IMR-90 (cell line): ENCODE data around the gene IL31RA. TPM values are rescaled to one million over a fixed set of nuclear protein-coding genes. Genes with fewer than 3 reads are reported as not detected.

ENCODE experiments used
- ATAC-seq: fragments of 200-7000 bp; cut with Tn5 transposase; 2 replicates; pipeline ENCODE4 v1.9.1; 2020; ENCODE audit warnings: low read depth, mild to moderate bottlenecking, moderate library complexity
- BruUV-seq: library from RNA; stranded (reverse); fragments of 400-500 nt; replicated peaks from 2 replicates; lab custom pipeline; 2021; lab: Mats Ljungman, UMichigan
- CTCF ChIA-PET: fragments of 300-600 bp; formaldehyde crosslinking; extraction: SDS; loops from one replicate; lab custom pipeline; 2021; ENCODE audit warnings: antibody characterized with exemption; lab: Yijun Ruan, JAX
- POLR2A ChIA-PET: fragments of 300-600 bp; sonication (Branson Sonifier 250); formaldehyde crosslinking; loops from one replicate; lab custom pipeline; 2022; ENCODE audit warnings: antibody characterized with exemption; ENCODE audit not compliant: unreplicated experiment; lab: Charles Lee
- DNase-seq: peaks from one replicate; pipeline ENCODE4 v3.0.0; 2013
- H2AFZ ChIP-seq: replicated peaks from 2 replicates; pipeline ENCODE3; 2013; ENCODE audit warnings: low read length, mild to moderate bottlenecking; ENCODE audit not compliant: poor library complexity
- H2AK5ac ChIP-seq: 2 replicates; pipeline ENCODE4 v1.6.1; 2013; ENCODE audit warnings: low read depth, low read length, inconsistent platforms
- H2AK9ac ChIP-seq: replicated peaks from 2 replicates; pipeline ENCODE3; 2013; ENCODE audit warnings: mild to moderate bottlenecking, low read depth, low read length, moderate library complexity; ENCODE audit not compliant: poor library complexity
- H2BK120ac ChIP-seq: 2 replicates; pipeline ENCODE4 v1.6.1; 2013; ENCODE audit warnings: low read depth, low read length, inconsistent platforms
- H2BK15ac ChIP-seq: 3 replicates; pipeline ENCODE4 v1.6.1; 2013; ENCODE audit warnings: low read depth, low read length, inconsistent platforms
- H2BK20ac ChIP-seq: 2 replicates; pipeline ENCODE4 v1.6.1; 2013; ENCODE audit warnings: low read depth, mild to moderate bottlenecking, inconsistent platforms, low read length, moderate library complexity
- H2BK5ac ChIP-seq: 2 replicates; pipeline ENCODE4 v1.6.1; 2013; ENCODE audit warnings: mild to moderate bottlenecking, low read depth, low read length, inconsistent platforms; ENCODE audit not compliant: poor library complexity, severe bottlenecking
- H3K14ac ChIP-seq: replicated peaks from 2 replicates; pipeline ENCODE4 v1.6.1; 2013; ENCODE audit warnings: low read depth, low read length, inconsistent platforms
- H3K18ac ChIP-seq: 2 replicates; pipeline ENCODE4 v1.6.1; 2013; ENCODE audit warnings: low read depth, low read length, control low read depth
- H3K23ac ChIP-seq: 2 replicates; pipeline ENCODE4 v1.6.1; 2013; ENCODE audit warnings: low read depth, low read length, inconsistent platforms
- H3K27ac ChIP-seq: 2 replicates; pipeline ENCODE4 v1.5.1; 2013; ENCODE audit warnings: mild to moderate bottlenecking, control low read depth, low read length; ENCODE audit not compliant: insufficient read depth
- H3K27me3 ChIP-seq: 2 replicates; pipeline ENCODE4 v1.6.1; 2013; ENCODE audit warnings: low read length; ENCODE audit not compliant: control insufficient read depth, insufficient read depth
- H3K36me3 ChIP-seq: 2 replicates; pipeline ENCODE4 v1.6.1; 2013; ENCODE audit warnings: low read length, mixed read lengths; ENCODE audit not compliant: control insufficient read depth, insufficient read depth
- H3K4ac ChIP-seq: 2 replicates; pipeline ENCODE4 v1.6.1; 2013; ENCODE audit warnings: low read depth, low read length, inconsistent platforms
- H3K4me1 ChIP-seq: 2 replicates; pipeline ENCODE4 v1.6.1; 2013; ENCODE audit warnings: low read length, mixed read lengths; ENCODE audit not compliant: control insufficient read depth, insufficient read depth
- H3K4me2 ChIP-seq: 2 replicates; pipeline ENCODE4 v1.6.1; 2013; ENCODE audit warnings: low read depth, mild to moderate bottlenecking, control low read depth, low read length, moderate library complexity
- H3K4me3 ChIP-seq: 2 replicates; pipeline ENCODE4 v1.5.1; 2013; ENCODE audit warnings: low read depth, mild to moderate bottlenecking, control low read depth, low read length, moderate library complexity; ENCODE audit not compliant: insufficient read depth
- H3K56ac ChIP-seq: 2 replicates; pipeline ENCODE4 v1.6.1; 2013; ENCODE audit warnings: low read length, inconsistent platforms; ENCODE audit not compliant: insufficient read depth; ENCODE audit errors: extremely low read depth
- H3K79me1 ChIP-seq, 2 experiments: 2 replicates each; pipeline ENCODE4 v1.6.1; 2013; ENCODE audit warnings: low read length in 2 of 2, inconsistent platforms in 1 of 2, low read depth in 1 of 2
- H3K9ac ChIP-seq: 2 replicates; pipeline ENCODE4 v1.6.1; 2013; ENCODE audit warnings: low read depth, low read length, control low read depth
- H3K9me1 ChIP-seq: 2 replicates; pipeline ENCODE4 v1.6.1; 2013; ENCODE audit warnings: low read length, inconsistent platforms; ENCODE audit not compliant: insufficient read depth
- H3K9me3 ChIP-seq: 2 replicates; pipeline ENCODE4 v1.6.1; 2013; ENCODE audit warnings: low read length; ENCODE audit not compliant: control insufficient read depth, insufficient read depth
- H4K20me1 ChIP-seq: 2 replicates; pipeline ENCODE4 v1.6.1; 2013; ENCODE audit warnings: low read length, inconsistent platforms; ENCODE audit not compliant: insufficient read depth
- H4K5ac ChIP-seq: 2 replicates; pipeline ENCODE4 v1.6.1; 2013; ENCODE audit warnings: mild to moderate bottlenecking, low read depth, low read length, control low read depth
- H4K8ac ChIP-seq, 2 experiments: 2 replicates each; pipeline ENCODE4 v1.6.1; 2013; ENCODE audit warnings: low read depth in 2 of 2, low read length in 2 of 2, control low read depth in 1 of 2, inconsistent platforms in 1 of 2
- H4K91ac ChIP-seq: 2 replicates; pipeline ENCODE4 v1.6.1; 2013; ENCODE audit warnings: low read depth, low read length, inconsistent platforms; ENCODE audit not compliant: insufficient read depth
- CEBPB ChIP-seq: IDR thresholded peaks from 2 replicates; pipeline ENCODE4 v1.6.1; 2012; ENCODE audit warnings: low read depth, low read length, improper control_type of control experiment
- CHD1 ChIP-seq: IDR thresholded peaks from 2 replicates; pipeline ENCODE4 v1.6.1; 2012; ENCODE audit warnings: low read depth, low read length, improper control_type of control experiment
- MAFK ChIP-seq: IDR thresholded peaks from 2 replicates; pipeline ENCODE4 v1.6.1; 2012; ENCODE audit warnings: low read depth, low read length, improper control_type of control experiment
- MAZ ChIP-seq: IDR thresholded peaks from 2 replicates; pipeline ENCODE4 v1.6.1; 2012; ENCODE audit warnings: low read depth, mild to moderate bottlenecking, low read length, improper control_type of control experiment, moderate library complexity, borderline replicate concordance
- POLR2A ChIP-seq: IDR thresholded peaks from 2 replicates; pipeline ENCODE4 v1.6.1; 2012; ENCODE audit warnings: mild to moderate bottlenecking, low read depth, low read length
- RFX5 ChIP-seq: IDR thresholded peaks from 2 replicates; pipeline ENCODE4 v1.8.0; 2012; ENCODE audit warnings: low read depth, mild to moderate bottlenecking, low read length, moderate library complexity
- WGBS, 2 experiments: methylation state at CpG; one replicate each; pipeline versions ENCODE4 v1.1.5 to v1.1.7; 2013; ENCODE audit warnings: missing lambda C conversion rate in 2 of 2; ENCODE audit not compliant: insufficient read length in 1 of 2; ENCODE audit errors: extremely low coverage in 2 of 2; 5-methylcytosine and 5-hydroxymethylcytosine counted together
- dilution Hi-C: fragments of 300-500 bp; cut with HindIII; formaldehyde crosslinking; loops from one replicate; pipeline ENCODE4 v1.14.3; 2018; ENCODE audit warnings: low sequenced_read_pairs; ENCODE audit not compliant: unreplicated experiment
- in situ Hi-C: fragments of 300-500 bp; cut with MboI; formaldehyde crosslinking; loops from 3 replicates; pipeline ENCODE4 v1.14.3; 2019; ENCODE audit warnings: low sequenced_read_pairs, inconsistent platforms, mixed read lengths
- intact Hi-C: fragments of 100-400 bp; cut with micrococcal nuclease; formaldehyde crosslinking; loops from 2 replicates; pipeline ENCODE4 v1.10.0; 2022
- polyA plus RNA-seq, 3 experiments: library from polyadenylated mRNA; depleted of rRNA; stranded (reverse); fragments of >200 nt; gene quantifications; 2 replicates each; pipeline ENCODE4 v1.2.3, GENCODE V29; 2012; ENCODE audit warnings: low replicate concordance in 1 of 3
- total RNA-seq: library from RNA; depleted of rRNA; stranded (reverse); fragments of >200 nt; gene quantifications from 2 replicates; pipeline ENCODE4 v1.2.3, GENCODE V29; 2012
- TF ChIP-seq, protein P1 (sequence below): fragments of 150-350 bp; IDR thresholded peaks from 2 replicates; pipeline ENCODE4 v1.6.1; 2016; ENCODE audit warnings: low read depth, mild to moderate bottlenecking, low read length, moderate library complexity, borderline replicate concordance
- TF ChIP-seq, protein P2 (sequence below): fragments of 150-350 bp; IDR thresholded peaks from 2 replicates; pipeline ENCODE4 v1.6.1; 2017; ENCODE audit warnings: mild to moderate bottlenecking, antibody characterized with exemption, low read length, low read depth

The IL31RA gene
- total and polyA plus RNA-seq, 2 of the 4 experiments (the other 2 are of a cell fraction), result 0.39 to 0.90 TPM

DNA sequence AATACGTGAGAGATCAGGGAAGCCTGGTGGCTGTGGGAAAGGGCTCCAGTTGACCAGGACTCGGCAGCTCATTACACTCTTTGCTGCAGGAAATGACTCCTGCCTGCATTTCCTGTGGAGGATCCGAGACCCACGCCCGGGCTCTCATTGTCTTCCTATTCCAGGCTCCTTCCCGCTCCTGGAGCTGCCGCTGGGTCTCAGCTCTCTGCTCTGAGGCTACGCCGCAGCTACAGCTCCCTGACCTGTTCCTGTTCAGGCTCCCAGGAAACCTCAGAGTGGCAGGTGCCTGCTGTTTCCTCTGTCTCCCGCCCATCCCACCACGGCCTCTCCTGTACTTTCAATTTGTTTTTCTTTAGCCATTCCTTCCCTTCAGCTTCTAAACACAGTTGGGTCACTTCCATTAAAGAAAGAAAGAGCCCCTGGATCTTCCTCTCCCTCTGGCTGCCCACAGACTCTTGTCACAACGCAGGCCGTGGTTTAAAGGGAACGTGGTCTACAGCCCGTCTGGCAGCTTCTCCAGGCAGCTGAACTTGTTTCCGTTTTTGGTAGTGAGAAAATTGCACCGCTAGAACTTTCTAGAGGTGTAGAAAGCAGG lies 72.1 kb downstream of the IL31RA start:
- Histone ChIP-seq H2BK120ac (0 out of 2 replicates have a peak overlapping the region, but pooled peaks have one; percentile 19), H2AK9ac (no peak overlapping the region), H3K79me1 (no peaks in the 10 kb centered on the region), H4K20me1 (no peaks in the 10 kb centered on the region), H3K27ac (no peak overlapping the region; the same call in 1 of the 2 replicates), H4K5ac (no peak overlapping the region), H3K23ac (no peak overlapping the region), H4K91ac (no peak overlapping the region), H3K14ac (peak overlapping the region; percentile 63; the same call in 1 of the 2 replicates), H3K56ac (no peak overlapping the region), H3K4me3 (no peak overlapping the region), H2AK5ac (no peak overlapping the region), H3K9ac (no peak overlapping the region), H3K9me1 (no peaks in the 10 kb centered on the region; the same call in 1 of the 2 replicates), H3K18ac (no peak overlapping the region), H3K9me3 (no peaks in the 10 kb centered on the region), H2BK5ac (no peak overlapping the region), H2AFZ (peak overlapping the region; percentile 89), H3K36me3 (no peaks in the 10 kb centered on the region), H3K4me1 (peaks cover 2% of the 10 kb centered on the region; the same call in 1 of the 2 replicates), H3K27me3 (no peaks in the 10 kb centered on the region), H3K4ac (no peak overlapping the region), H2BK20ac (no peak overlapping the region), H4K8ac (peak overlapping the region; percentile 36 to 63; a peak in 2 of 4 replicates), H3K4me2 (peak overlapping the region; percentile 55; the same call in 1 of the 2 replicates), H2BK15ac (no peak overlapping the region)
- intact Hi-C loops, result loop anchor here (5.0 kb wide), 2 partner anchors 211 to 516 kb away; partner anchors contain the start of gene SLC38A9
- 57% methylated on average over 11 of the region's 17 CpGs; no CpG with 5 or more reads in 1 of the 2 experiments for WGBS, 2 experiments
- BruUV-seq, result no TSS peak
- TF ChIP-seq RFX5 (no peak), CEBPB (no peak), MAFK (no peak), POLR2A (no peak), MAZ (no peak), CHD1 (no peak)
- TF ChIP-seq, protein P1, sequence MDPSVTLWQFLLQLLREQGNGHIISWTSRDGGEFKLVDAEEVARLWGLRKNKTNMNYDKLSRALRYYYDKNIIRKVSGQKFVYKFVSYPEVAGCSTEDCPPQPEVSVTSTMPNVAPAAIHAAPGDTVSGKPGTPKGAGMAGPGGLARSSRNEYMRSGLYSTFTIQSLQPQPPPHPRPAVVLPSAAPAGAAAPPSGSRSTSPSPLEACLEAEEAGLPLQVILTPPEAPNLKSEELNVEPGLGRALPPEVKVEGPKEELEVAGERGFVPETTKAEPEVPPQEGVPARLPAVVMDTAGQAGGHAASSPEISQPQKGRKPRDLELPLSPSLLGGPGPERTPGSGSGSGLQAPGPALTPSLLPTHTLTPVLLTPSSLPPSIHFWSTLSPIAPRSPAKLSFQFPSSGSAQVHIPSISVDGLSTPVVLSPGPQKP, result no peak
- TF ChIP-seq, protein P2, sequence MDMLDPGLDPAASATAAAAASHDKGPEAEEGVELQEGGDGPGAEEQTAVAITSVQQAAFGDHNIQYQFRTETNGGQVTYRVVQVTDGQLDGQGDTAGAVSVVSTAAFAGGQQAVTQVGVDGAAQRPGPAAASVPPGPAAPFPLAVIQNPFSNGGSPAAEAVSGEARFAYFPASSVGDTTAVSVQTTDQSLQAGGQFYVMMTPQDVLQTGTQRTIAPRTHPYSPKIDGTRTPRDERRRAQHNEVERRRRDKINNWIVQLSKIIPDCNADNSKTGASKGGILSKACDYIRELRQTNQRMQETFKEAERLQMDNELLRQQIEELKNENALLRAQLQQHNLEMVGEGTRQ, result no peak
- dilution Hi-C loops, result no loop called here
- peak; percentile 18; the same call in 1 of the 2 replicates for ATAC-seq
- in situ Hi-C loops, result loop anchor here (25.0 kb wide), 1 partner anchor 586 kb away; no protein-coding TSS in a partner anchor
- POLR2A ChIA-PET, result no interaction called here
- DNase-seq, result no peak
- CTCF ChIA-PET, result no interaction called here
